RWPE2 (cell line): ENCODE measurements around the gene SMYD5.

Experiments
- ATAC-seq: fragments of 200-7000 bp; cut with Tn5 transposase; 3 replicates; pipeline ENCODE4 v1.9.1; 2021; ENCODE audit warnings: low read depth
- DNase-seq: peaks from one replicate; pipeline ENCODE4 v3.0.0-alpha.2; 2020; ENCODE audit warnings: low spot score
- H3K27ac ChIP-seq: fragments of 450-650 bp; 2 replicates; pipeline ENCODE4 v1.5.1; 2017; ENCODE audit warnings: mild to moderate bottlenecking; ENCODE audit not compliant: poor library complexity, severe bottlenecking
- H3K27me3 ChIP-seq: fragments of 250-450 bp; sonication (Bioruptor Pico); 2 replicates; pipeline ENCODE4 v1.5.1; 2021; ENCODE audit warnings: mild to moderate bottlenecking, moderate library complexity; ENCODE audit not compliant: insufficient read depth, poor library complexity, severe bottlenecking
- H3K36me3 ChIP-seq: fragments of 250-450 bp; sonication (Bioruptor Pico); 2 replicates; pipeline ENCODE4 v1.5.1; 2020; ENCODE audit warnings: low read depth, mild to moderate bottlenecking, moderate library complexity
- H3K4me1 ChIP-seq: fragments of 250-450 bp; sonication (Bioruptor Pico); 2 replicates; pipeline ENCODE4 v1.5.1; 2021; ENCODE audit warnings: mild to moderate bottlenecking, moderate library complexity; ENCODE audit not compliant: insufficient read depth, poor library complexity, severe bottlenecking
- H3K4me3 ChIP-seq: fragments of 250-450 bp; sonication (Bioruptor Pico); 2 replicates; pipeline ENCODE4 v1.5.1; 2021; ENCODE audit warnings: mild to moderate bottlenecking, moderate library complexity; ENCODE audit not compliant: severe bottlenecking
- H3K9me3 ChIP-seq: fragments of 250-450 bp; sonication (Bioruptor Pico); 2 replicates; pipeline ENCODE4 v1.5.1; 2021; ENCODE audit warnings: mild to moderate bottlenecking, moderate library complexity; ENCODE audit not compliant: severe bottlenecking
- TF ChIP-seq, protein P1 (sequence below): fragments of 450-650 bp; IDR thresholded peaks from one replicate; pipeline ENCODE4 v1.5.1; 2017; ENCODE audit warnings: mild to moderate bottlenecking, moderate library complexity; ENCODE audit not compliant: poor library complexity, severe bottlenecking

SMYD5 gene

GRCh38 chr2:73176205-73176880 lies 37.7 kb upstream of the SMYD5 start:
- peaks cover 46% of the 10 kb centered on the region for H3K27me3 ChIP-seq
- ATAC-seq (no peak), DNase-seq (no peak)
- H3K36me3 ChIP-seq = no peaks in the 10 kb centered on the region
- H3K4me3 ChIP-seq = peak overlapping the region; percentile 1
- TF ChIP-seq, protein P1, sequence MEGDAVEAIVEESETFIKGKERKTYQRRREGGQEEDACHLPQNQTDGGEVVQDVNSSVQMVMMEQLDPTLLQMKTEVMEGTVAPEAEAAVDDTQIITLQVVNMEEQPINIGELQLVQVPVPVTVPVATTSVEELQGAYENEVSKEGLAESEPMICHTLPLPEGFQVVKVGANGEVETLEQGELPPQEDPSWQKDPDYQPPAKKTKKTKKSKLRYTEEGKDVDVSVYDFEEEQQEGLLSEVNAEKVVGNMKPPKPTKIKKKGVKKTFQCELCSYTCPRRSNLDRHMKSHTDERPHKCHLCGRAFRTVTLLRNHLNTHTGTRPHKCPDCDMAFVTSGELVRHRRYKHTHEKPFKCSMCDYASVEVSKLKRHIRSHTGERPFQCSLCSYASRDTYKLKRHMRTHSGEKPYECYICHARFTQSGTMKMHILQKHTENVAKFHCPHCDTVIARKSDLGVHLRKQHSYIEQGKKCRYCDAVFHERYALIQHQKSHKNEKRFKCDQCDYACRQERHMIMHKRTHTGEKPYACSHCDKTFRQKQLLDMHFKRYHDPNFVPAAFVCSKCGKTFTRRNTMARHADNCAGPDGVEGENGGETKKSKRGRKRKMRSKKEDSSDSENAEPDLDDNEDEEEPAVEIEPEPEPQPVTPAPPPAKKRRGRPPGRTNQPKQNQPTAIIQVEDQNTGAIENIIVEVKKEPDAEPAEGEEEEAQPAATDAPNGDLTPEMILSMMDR = no peak
- no peaks in the 10 kb centered on the region for H3K4me1 ChIP-seq
- no peak overlapping the region for H3K27ac ChIP-seq
- no peaks in the 10 kb centered on the region for H3K9me3 ChIP-seq

DNA sequence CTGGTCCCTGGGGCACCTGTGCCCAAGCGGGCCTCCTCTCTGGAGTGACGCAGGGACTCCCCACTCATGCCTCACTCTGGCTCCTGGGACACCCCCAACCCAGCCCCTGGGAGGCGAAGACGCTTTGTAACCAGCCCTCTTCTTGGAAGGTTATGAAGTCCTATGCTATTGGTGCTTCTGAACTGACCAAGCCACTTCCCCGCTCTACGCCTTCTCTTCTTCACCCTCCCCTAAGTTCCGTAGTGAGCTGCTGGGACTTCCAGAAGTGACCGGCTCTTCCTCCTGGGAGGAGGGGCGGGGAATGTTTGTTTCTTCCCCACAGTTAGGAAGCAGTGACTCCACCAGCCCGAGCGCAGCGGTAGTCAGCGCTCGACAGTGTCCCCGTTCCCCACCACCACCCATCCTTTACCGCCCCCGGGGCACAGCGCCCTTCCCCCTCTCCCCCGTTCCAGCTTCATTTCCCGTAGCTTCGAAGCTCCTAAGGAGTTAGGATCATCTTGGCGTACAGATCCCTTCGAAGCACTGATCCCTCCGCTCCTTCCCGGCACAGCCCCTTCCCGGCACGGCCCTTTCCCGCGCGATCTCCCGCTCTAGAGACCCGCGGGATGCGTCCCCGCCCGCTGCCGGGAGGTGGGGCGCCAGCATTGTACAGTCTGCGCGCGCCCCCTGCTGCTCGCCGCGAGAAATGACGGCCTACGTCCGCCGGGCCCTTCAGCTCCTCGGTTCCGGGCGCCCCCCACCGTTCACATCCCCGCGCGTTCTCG lies 37.0 kb upstream of the SMYD5 start:
- peak; percentile 85 for DNase-seq
- no peaks in the 10 kb centered on the region for H3K4me1 ChIP-seq
- H3K36me3 ChIP-seq = no peaks in the 10 kb centered on the region
- H3K27ac ChIP-seq = no peak overlapping the region
- ATAC-seq = peak; percentile 84
- H3K9me3 ChIP-seq = no peaks in the 10 kb centered on the region
- TF ChIP-seq, protein P1 = peak; percentile 98
- peak overlapping the region; percentile 27 for H3K4me3 ChIP-seq
- peaks cover 46% of the 10 kb centered on the region for H3K27me3 ChIP-seq

DNA sequence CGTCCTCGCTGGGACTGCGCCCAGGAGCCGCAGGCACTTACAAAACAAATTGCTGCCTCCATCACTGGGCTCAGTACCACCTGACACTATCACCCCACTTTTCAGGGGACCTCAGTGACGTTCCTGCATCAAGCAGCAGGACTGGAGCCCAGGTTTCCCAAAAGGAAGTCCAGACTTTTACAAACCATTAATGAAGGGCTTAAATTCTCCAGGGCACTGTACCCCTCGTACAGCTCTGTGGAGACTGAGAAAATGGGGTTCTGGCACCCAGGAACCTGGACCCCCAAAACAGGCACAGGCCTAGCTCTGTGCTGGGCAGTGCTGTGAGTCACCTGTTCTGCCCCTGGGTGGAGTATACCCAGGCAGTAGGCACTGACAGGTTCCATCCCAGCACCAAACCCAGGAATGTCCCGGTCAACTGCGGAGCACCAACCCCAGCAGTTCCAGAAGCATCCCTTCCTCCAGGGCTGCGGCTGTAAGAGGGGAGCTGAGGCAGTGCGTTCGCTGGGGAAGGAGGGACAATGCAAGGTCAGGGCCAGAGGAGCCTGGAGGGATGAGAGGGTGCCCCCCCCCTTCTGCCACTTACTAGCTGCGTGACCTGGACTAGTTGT lies 36.3 kb upstream of the SMYD5 start:
- Histone ChIP-seq H3K4me1 (no peaks in the 10 kb centered on the region), H3K27me3 (peaks cover 46% of the 10 kb centered on the region), H3K36me3 (no peaks in the 10 kb centered on the region), H3K4me3 (no peak overlapping the region), H3K9me3 (no peaks in the 10 kb centered on the region), H3K27ac (no peak overlapping the region)
- DNase-seq (no peak), ATAC-seq (peak; percentile 36)
- TF ChIP-seq, protein P1 = peak; percentile 83

DNA sequence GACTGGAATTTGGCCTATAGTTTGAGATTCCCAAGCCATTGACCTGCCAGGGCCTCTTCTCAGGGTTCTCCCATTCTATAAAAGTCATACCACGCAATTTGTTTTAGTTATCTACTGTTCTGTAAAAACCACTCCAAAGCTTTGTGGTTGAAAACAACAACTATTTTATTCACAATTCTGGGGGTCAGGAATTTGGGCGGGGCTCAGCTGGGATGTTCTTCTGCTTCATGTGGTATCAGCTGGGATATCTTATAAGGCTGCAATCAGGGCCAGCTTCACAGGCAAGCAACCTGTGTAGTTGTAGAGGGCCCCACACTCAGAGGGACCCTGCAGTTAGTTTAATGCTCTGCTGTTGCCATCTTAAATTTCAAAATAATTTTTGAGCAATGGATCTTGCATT lies 28.1 kb upstream of the SMYD5 start:
- Histone ChIP-seq H3K27me3 (no peaks in the 10 kb centered on the region), H3K36me3 (no peaks in the 10 kb centered on the region), H3K27ac (no peak overlapping the region), H3K4me1 (no peaks in the 10 kb centered on the region), H3K4me3 (no peak overlapping the region), H3K9me3 (no peaks in the 10 kb centered on the region)
- no peak for ATAC-seq
- no peak for DNase-seq
- TF ChIP-seq, protein P1 = no peak
